Thymus (tissue), 11 donors: ENCODE measurements around the gene ULK4. TPM values are rescaled to one million over a fixed set of nuclear protein-coding genes. Genes with fewer than 3 reads are reported as not detected.

Experiments
- DNase-seq, 9 donors: peaks; one replicate each; pipeline ENCODE4 v3.0.0-alpha.2; 2013; ENCODE audit warnings: low spot score in 9 of 9, low read depth in 6 of 9, missing footprints in 1 of 9
- H3K27ac ChIP-seq, 2 donors: one replicate each; pipeline ENCODE4 v1.5.1; 2013; ENCODE audit warnings: control low read depth in 1 of 2, low read depth in 1 of 2, low read length in 1 of 2, mild to moderate bottlenecking in 1 of 2, moderate library complexity in 1 of 2
- H3K27me3 ChIP-seq, 2 donors: one replicate each; pipeline ENCODE4 v1.5.1; 2013; ENCODE audit warnings: low read length in 1 of 2; ENCODE audit not compliant: control insufficient read depth in 2 of 2, insufficient read depth in 1 of 2
- H3K36me3 ChIP-seq, 2 donors: one replicate each; pipeline ENCODE4 v1.5.1; 2013; ENCODE audit warnings: low read length in 1 of 2, mild to moderate bottlenecking in 1 of 2, moderate library complexity in 1 of 2; ENCODE audit not compliant: control insufficient read depth in 2 of 2, insufficient read depth in 2 of 2
- H3K4me1 ChIP-seq, 2 donors: one replicate each; pipeline ENCODE4 v1.5.1; 2013; ENCODE audit warnings: low read length in 2 of 2; ENCODE audit not compliant: control insufficient read depth in 2 of 2, insufficient read depth in 2 of 2
- H3K4me3 ChIP-seq, 2 donors: one replicate each; pipeline ENCODE4 v1.5.1; 2013; ENCODE audit warnings: low read length in 2 of 2, control low read depth in 1 of 2, mild to moderate bottlenecking in 1 of 2
- H3K9me3 ChIP-seq, 2 donors: one replicate each; pipeline ENCODE4 v1.5.1; 2013; ENCODE audit warnings: low read length in 1 of 2, mild to moderate bottlenecking in 1 of 2; ENCODE audit not compliant: control insufficient read depth in 2 of 2, insufficient read depth in 1 of 2
- WGBS: extraction: QIAGEN DNeasy Blood & Tissue Kit; methylation state at CpG from one replicate; pipeline ENCODE4 v1.1.7; 2013; 5-methylcytosine and 5-hydroxymethylcytosine counted together
- polyA plus RNA-seq: library from polyadenylated mRNA; stranded (reverse); fragments of 200-250 nt; gene quantifications from one replicate; pipeline ENCODE4 v1.2.3, GENCODE V29; 2013
- total RNA-seq: library from RNA; stranded (reverse); fragments of 120-200 nt; gene quantifications from one replicate; pipeline ENCODE4 v1.2.4, GENCODE V29; 2013
- donor health status: healthy.

ULK4 gene
- total and polyA plus RNA-seq, 2 donors: 3.4 to 6.3 TPM

DNA sequence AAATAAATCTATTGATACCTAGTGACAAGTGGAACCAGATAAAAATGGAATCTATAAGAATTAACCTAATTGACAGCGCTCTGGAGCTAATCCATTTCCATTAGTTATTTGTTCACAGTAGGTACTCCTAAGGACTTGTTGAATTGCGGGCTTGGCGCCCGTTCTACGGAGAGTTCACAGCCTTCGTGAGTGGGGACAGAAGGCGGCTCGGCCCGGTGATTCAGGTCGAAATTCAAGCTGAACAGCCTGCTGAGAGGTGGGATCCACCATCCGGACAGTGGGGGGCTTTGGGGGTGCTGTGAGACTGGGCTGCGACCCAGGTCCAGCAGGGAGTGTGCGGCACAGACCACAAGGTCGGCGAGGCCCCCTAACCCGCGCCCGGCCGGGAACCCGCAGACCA is 763.4 kb downstream of the ULK4 start:
- Histone ChIP-seq H3K36me3 (no peaks in the 10 kb centered on the region), H3K27me3 (peaks cover 8 to 11% of the 10 kb centered on the region in 2 donors), H3K4me3 (peak overlapping the region; percentile 93 to 97), H3K9me3 (no peaks in the 10 kb centered on the region), H3K27ac (peak overlapping the region in 1 of 2 donors; percentile 99), H3K4me1 (peaks cover 11 to 12% of the 10 kb centered on the region in 2 donors)
- 4% methylated on average over 20 of the region's 20 CpGs for WGBS
- peak in 2 of 9 donors; percentile 9 to 10 for DNase-seq

- Histone ChIP-seq H3K27ac (no peak overlapping the region), H3K4me1 (peaks cover 11 to 12% of the 10 kb centered on the region in 2 donors), H3K27me3 (peaks cover 8 to 11% of the 10 kb centered on the region in 2 donors), H3K36me3 (no peaks in the 10 kb centered on the region), H3K4me3 (no peak overlapping the region), H3K9me3 (no peaks in the 10 kb centered on the region)
- DNase-seq: no peak
- 76% methylated on average over 7 of the region's 7 CpGs for WGBS
Observed at GRCh38 chr3:41198046-41198445, 763.9 kb downstream of the ULK4 start.

Other genes with a start within 250 kb of the ULK4 start
- 10.9 TPM for gene TRAK1, start 129.3 kb upstream of the ULK4 start, total RNA-seq
- 20.1 TPM for gene TRAK1, start 129.3 kb upstream of the ULK4 start, polyA plus RNA-seq